NCI-H2196 treated with DMSO at 0.1 percent for 48 hours (cell line): Measurements from ENCODE around the gene UBA52.

Experiments used
- DNase-seq: peaks from one replicate; lab custom pipeline; 2025; ENCODE audit not compliant: unreplicated experiment; lab: John Stamatoyannopoulos, UW

The UBA52 gene

DNA sequence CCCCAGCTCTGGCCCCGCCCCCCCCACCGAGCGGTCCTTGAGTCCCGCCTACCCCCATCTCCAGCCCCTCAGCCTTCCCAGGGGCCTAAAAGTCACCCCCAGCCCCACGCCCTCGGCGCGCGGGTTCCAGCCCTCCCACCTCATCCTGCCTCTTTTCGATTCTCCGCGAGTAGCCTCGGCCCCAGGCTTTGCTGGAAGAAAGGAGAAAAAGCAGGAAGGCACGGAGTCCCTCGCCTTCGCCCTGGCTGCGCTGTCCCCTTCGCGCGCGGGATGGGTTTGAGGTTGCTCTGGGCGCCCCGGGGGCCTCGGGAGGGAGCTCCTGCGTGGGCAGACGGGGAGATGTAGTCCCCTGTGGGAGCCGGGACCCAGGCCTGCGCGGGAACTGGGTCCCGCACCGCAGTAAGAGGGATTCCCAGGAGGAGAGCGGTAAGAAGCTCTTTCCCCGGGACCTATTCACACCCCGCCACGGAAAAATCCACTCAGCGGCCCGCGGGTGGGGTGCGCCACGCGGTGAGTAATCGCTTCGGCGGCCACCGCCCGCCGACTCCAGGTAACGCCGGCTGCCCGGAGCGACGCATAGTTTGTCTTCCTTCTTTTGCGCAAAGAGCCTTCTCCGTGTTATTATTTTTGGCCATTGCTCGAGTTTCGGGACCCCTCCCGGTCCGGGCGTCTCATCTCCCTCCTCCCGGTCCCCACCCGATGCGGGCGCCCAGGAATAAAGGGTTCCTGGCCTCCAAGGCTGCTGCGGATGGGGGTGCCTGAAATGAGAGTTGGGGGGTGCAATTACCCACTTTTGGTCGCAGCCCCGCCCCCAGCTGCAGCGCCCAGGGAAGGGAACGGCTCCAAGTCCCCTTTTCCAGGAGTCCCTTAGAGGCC lies 35.8 kb downstream of the UBA52 start:
- no peak for DNase-seq

DNA sequence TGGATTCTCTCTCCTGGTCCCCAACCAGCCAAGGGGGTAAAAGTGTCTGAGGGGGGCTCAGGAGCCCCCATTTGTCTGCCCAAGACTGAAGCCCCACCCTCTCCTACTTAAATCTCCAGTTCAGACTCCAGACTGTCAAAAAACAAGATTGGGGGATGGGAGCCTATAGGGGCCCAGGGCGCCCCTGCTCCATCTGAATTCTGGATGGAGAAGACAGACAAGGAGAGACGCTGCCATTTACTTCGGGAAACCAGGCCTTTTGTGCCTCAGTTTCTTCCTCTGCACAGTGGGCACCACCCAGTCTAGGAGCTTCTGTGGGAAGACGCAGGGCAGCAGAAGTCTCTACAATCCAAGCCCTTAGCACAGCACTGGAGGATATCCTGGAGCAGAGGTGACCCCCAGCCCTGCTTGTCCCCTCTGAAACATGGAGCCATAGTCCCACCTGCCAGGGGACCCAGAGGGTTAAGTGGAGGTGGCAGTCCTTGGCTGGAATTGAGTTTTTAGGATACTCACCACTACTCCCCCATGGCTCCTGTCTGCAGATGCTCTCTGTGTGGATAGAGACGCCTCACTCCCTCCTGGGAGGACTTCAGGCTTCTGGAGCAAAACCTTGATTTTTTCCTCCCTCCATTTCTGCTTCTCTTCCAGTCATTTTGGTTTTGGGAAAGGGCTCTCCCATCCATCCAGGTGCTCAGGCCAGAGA lies 36.6 kb downstream of the UBA52 start:
- no peak for DNase-seq

DNA sequence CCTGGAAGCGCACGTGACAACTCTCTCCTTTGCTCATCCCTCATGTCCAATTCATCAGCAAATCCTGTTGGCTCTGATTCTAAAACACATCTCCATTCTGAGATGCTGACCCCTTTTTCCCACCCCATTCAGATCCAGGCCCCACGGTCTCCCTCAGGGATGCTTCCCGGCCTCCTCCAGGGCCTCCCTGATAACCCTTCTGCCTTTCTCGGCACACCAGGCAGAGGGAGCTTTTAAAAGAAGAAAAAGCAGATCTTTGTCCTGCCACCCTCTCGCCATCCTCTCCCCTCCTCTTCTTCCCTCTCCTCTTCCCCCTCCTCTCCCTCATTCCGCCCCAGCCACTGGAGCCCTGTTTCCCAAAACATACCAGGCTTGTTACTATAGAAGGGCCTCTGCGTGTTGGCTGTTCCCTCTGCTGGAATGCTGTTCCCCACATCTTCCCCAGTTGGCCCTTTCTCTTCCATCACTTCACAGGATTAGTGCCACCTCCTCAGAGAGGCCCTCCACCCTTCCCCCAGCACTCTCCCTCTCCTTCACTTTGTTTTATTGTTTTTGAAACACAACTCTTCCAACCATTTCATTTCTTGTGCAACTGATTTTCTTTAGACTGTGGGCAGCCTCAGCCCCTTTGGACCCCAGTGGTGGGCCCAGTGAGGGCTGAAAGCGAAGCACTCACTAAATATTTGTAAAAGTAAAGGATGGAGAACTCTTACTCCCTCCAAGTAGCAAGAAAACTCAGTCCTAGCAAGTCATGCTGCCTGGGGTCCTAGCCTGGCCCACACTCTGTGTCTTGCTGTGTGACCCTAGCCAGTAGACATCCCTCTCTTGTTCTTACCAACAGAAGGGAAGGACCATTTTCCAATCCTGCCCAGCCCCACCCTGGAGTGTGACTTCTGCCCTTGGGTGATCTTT lies 37.4 kb downstream of the UBA52 start:
- DNase-seq: no peak

DNA sequence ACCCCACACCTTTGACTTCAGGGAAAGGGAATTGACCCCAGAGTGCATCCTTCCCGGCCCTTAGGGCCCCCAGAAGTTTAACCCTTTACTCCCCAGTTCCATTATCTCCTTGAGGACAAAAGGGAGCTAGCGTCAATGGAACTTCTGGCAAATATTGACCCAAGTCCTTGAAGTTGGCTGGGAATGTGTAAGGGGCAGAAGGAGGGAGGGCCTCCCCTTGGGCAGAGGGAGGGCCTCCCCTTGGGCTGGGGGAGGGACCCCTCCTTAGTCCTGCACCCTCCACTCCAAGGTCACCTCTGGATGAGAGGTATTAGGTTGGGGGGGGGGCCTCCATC lies 38.0 kb downstream of the UBA52 start:
- DNase-seq: no peak

DNA sequence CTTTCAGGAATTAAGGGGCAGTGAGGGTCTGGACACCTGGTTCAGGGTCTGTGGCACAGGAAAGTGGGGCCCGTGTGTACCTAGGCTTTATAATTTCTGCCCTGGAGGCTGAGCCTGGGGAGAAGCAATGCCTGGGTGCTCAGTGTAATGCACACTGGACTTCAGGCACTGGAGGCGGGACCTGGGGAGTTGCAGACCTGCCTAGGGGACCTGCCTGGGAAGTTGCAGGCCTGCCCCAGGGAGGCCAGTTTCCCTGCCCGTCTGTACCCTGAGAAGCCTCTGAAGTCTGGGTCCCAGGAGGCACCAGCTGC lies 38.5 kb downstream of the UBA52 start:
- DNase-seq: no peak

DNA sequence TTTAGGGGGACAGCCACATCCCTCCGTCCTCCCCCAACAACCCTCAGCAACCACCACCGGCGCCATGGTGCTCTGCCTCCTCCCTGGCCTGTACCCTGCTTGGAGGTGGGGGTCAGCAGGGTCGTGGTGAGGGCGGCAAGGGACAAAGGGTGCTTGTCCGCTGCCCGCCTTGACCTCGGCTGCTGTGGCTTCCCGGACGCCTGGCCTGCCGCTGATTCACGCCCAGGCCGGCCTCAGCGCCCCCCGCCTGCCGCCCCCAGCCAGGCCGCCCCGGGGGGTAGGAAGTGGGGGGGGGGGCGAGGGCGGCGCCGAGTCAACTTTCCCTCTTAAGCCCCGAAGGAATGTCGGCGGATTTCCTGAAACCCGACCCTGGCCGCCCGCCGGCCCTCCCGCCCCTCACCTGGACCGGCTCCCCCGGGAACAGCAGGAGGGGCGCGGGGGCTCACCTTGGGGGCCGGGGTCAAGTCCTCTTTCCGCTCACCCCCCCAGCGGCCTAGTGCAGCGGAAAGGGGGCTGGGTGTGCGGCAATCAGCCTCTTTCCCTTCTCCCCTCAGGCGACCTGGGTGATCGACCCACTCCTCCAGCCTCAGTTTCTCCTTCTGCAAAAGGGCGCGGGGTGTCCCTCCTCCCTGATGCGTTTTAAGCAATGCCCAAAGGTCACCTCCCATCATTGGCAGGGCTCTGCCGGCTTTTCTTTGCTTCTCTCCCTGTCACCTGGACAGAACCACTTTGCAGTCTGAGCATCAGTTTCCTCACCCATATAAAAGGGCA lies 39.1 kb downstream of the UBA52 start:
- DNase-seq: no peak

DNA sequence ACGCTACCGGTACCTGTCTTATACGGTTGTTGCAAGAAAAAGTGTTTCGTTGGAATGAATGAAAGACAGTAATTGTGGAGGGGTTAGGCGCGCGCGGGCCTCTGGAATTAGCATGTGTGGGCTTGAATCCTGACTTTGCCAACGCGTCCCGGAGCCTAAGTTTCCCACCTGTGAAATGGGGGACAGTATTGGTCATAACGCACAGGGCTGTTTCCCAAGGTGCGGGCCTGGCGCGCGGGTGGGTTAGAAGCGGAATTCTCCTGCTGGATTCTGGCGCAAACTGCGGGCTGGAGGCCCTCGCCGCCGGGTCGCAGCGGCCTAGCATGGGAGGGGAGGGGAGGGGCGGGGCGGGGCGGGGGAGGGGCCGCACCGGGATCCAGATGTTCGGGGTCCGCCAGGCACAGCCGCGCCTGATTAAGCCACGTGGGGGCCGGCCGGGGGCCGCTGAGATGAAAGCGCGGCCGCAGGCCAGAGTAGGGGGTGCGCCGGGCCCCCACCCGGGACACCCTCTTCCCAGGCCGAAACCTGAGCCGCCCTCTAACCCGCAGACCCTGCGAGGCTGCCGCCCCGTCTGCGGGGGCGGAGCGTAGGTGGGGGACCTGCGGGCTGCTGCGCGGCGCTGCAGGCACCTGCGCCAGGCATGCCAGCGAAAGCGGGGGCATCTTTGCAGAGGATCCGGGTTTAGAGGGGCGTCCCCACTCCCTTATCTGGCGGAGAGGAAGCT lies 39.8 kb downstream of the UBA52 start:
- DNase-seq: no peak

DNA sequence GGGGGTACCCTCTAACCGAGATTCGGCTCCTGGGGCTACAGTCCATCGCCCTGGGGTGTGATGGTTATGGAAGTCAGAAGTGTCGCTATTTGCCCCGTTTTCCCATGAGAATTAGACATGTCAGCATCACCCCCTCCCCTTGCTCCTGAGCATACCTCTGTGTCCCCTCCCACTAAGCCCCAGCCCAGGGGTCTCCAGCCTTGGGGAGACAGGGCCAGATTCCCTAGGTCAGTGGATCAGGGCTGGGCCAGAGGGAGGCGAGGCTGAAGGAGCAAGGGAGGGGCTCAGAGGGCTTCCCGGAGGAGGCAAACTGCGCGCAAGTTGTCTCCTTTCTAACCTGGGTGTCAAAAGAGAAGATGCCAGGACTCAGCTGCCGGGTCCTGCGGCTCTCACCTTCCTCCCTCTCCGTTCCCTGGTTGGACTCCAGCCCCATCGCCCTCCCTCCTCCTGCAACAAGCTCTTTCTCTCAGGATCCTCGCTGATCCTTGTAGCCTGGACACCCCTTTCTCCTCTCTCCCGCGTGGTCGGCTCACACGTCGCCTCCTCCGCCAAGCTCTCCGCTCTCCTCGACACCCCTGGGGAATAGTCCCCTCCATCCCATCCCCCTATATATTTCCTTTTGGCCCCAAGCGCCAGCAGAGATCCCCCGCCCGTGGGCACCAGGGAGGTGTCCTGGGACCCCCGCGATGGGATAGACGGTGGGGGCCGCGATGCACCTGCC lies 40.6 kb downstream of the UBA52 start:
- no peak for DNase-seq

DNA sequence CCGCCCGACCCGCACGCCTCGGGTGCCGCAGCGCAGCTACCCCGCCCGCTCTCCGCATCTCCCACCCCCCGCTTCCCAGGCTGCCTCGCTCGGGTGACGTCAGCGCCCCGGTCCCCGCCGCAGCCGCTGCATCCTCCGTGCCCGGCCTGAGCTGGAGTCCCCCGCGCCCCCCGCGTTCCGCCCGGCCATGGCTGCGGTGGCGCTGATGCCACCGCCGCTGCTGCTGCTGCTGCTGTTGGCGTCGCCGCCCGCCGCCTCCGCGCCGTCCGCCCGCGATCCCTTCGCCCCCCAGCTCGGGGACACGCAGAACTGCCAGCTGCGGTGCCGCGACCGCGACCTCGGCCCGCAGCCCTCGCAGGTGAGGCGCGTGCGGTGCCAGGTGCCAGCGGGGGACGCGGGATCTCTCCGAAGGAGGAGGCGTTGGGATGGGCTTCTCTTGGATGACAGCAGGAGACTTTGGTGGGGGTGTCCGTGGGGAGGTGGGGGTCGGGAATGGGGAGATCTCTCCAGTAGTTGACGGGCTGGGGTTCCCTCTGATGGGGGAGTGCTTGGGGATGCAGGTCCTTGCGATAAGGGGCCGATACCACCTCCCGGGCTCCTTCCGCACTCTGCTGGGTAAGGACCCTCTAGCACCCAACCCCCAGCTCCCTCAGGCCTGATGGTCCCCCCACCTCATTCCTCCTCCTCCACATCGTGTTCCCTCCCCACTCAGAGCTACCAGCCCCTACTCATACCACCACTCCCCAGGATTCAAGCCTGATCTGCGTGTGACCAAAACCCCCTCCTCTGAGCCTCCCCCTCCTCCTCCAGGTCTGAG lies 41.3 kb downstream of the UBA52 start, which contains the start of gene TMEM59L:
TMEM59L (plus strand) TSS at position 99 of the 817 bp plus-strand sequence; CDS start at position 188, 89 bp downstream.
- no peak for DNase-seq

DNA sequence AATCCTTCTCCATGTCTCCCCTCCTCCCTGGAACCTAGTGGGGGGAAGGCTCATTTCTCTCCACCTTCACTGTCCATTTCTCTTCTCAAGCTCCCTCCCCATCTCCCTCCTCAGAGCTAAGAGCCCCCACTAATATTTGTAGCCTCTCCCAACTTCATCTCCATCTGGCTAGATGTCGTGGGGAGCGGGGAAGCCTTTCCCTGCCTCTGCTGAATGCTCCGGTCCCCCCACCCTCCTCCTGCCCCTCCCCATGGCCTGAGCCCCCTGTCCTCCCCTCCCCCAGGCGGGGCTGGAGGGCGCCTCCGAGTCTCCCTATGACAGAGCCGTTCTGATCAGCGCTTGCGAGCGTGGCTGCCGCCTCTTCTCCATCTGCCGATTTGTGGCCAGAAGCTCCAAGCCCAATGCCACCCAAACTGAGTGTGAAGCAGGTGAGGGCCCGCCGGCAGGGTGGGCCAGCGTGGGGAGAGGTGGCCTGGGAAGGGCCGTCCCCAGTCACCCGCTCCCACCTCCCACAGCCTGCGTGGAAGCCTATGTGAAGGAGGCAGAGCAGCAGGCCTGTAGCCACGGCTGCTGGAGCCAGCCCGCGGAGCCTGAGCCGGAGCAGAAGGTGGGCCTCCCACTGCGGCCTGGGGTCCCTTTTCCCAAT lies 42.1 kb downstream of the UBA52 start:
- DNase-seq: no peak

DNA sequence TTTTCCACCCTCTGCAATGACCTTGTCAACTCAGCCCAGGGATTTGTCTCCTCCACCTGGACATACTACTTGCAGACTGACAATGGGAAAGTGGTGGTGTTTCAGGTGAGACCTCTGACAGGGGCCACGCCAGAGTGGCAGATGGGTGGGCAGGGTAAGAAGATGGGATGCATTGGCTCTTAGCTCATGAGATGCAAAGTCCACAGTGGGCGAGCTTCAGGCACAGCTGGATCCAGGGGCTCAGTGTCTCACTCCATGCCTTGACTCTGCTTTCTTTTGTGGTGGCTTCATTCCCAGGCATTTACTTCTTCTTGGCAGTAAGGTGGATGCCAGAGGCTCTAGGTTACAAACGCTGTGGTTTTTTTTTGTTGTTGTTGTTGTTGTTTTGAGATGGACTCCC lies 44.4 kb downstream of the UBA52 start:
- DNase-seq: no peak

DNA sequence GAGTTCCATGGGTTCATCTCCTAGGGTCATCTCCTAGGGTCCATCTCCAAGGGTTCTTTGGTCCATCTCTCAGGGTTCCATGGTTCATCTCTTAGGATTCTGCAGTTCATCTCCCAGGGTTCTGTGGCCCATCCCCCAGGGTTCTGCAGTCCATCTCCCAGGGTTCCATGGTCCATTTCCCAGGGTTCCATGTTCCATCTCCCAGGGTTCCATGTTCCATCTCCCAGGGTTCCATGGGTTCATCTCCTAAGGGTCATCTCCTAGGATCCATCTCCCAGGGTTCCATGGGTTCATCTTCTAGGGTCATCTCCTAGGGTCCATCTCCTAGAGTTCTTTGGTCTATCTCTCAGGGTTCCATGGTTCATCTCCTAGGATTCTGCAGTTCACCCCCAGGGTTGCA lies 45.9 kb downstream of the UBA52 start:
- no peak for DNase-seq

DNA sequence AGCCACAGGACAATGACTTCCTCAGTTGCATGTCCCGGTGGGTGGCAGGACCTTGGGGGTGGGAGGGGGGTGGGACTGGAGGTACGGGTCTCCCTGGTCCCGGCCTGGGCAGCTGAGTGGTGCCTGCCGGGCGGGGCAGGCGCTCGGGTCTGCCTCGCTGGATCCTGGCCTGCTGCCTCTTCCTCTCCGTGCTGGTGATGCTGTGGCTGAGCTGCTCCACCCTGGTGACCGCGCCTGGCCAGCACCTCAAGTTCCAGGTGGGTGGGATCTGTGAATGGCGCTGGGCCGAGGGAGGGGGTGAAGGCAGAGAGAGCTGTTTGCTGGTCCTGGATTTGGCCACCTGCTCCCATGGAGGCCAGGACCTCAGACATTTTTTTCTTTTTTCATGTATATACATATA lies 46.6 kb downstream of the UBA52 start:
- DNase-seq: no peak

DNA sequence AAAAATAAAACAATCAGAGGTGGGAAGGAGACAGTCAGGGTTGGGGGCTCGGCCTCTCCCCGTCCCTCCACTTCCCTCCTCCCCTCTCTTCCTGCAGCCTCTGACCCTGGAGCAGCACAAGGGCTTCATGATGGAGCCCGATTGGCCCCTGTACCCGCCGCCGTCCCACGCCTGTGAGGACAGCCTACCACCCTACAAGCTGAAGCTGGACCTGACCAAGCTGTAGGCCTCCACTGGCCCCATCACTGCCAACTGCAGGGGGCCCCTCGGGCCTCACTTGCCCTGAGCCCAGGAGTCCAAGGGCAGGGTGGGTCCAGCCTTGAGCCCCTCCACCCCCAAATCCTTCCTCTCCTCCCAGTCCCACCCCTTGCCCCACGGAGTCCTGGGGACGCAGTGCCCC lies 48.7 kb downstream of the UBA52 start:
- DNase-seq: no peak

DNA sequence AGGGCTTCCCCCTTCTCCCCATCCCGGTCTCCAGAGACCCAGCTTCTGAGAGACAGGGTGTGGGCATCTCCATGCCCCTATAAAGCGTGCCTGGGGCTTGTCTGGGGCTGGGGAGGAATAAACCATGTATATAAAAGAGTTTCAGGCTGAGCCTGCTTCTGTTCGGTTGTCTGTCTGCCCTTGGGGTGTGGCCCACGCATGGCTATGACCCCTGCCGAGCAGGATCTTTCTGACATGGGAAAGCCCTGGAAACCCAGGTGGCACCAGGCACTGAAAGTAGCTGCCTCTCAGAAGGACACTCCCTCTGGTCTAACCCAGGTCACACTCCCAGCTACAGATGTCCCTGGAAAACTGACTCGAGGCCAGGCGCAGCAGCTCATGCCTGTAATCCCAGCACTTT lies 49.2 kb downstream of the UBA52 start:
- DNase-seq: no peak

DNA sequence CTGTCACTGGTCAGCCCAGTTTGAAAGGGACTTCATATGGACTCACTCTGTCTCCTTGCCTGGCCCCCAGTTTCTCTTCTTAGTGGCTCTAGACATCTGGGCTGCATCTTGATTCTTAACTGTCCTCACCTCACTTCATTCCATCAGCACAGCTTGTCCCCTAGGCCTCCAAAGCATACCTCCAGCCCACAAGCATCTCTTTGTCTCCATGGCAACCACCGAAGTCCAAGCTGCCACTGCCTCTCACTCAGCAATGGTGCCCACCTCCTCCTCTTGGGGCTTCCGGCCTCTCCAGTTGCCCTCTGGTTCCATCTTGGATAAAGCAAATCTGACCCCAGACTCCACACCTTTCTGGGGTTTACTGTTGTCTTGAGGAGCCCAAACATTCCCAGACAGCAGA lies 55.2 kb downstream of the UBA52 start:
- DNase-seq: no peak
